Endothelial cell of umbilical vein (primary cell): ENCODE results near the gene RGS17. TPM values are rescaled to one million over a fixed set of nuclear protein-coding genes. Genes with fewer than 3 reads are reported as not detected.

ENCODE experiments used
- BruUV-seq: library from RNA; stranded (reverse); fragments of 400-500 nt; replicated peaks from 2 replicates; lab custom pipeline; 2021; lab: Mats Ljungman, UMichigan
- CTCF ChIA-PET: fragments of 300-600, 350-600 bp; sonication (Branson Sonifier 250); formaldehyde crosslinking; loops from one replicate; lab custom pipeline; 2021; ENCODE audit warnings: antibody characterized with exemption, inconsistent platforms; lab: Charles Lee
- POLR2A ChIA-PET: fragments of 300-600, 350-600 bp; sonication (Branson Sonifier 250); formaldehyde crosslinking; loops from one replicate; lab custom pipeline; 2021; ENCODE audit warnings: antibody characterized with exemption, inconsistent platforms; lab: Charles Lee
- DNase-seq: peaks from one replicate; pipeline ENCODE4 v3.0.0-alpha.2; 2011; ENCODE audit warnings: low read depth, low spot score
- FAIRE-seq: peaks from 2 replicates; lab custom pipeline; 2011; peaks lifted over from hg19 to GRCh38; lab: Jason Lieb, UNC
- H2AFZ ChIP-seq: 2 replicates; pipeline ENCODE4 v1.6.0; 2012; ENCODE audit warnings: low read depth, low read length, control low read depth, inconsistent platforms
- H3K27ac ChIP-seq: 2 replicates; pipeline ENCODE4 v1.5.1; 2011; ENCODE audit warnings: low read depth, mild to moderate bottlenecking, control low read depth, low read length, moderate library complexity; ENCODE audit not compliant: insufficient read depth
- H3K27me3 ChIP-seq, 2 experiments: 2 replicates each; pipeline versions ENCODE4 v1.6.0 to v1.6.1; 2011; ENCODE audit warnings: low read length in 2 of 2, mixed read lengths in 1 of 2; ENCODE audit not compliant: control insufficient read depth in 2 of 2, insufficient read depth in 2 of 2
- H3K36me3 ChIP-seq, 2 experiments: 2 replicates in 1 of 2; 3 replicates in 1 of 2; pipeline ENCODE4 v1.5.1; 2011; ENCODE audit warnings: low read length in 2 of 2, mild to moderate bottlenecking in 1 of 2, moderate library complexity in 1 of 2; ENCODE audit not compliant: control insufficient read depth in 2 of 2, insufficient read depth in 2 of 2; ENCODE audit errors: extremely low read depth in 1 of 2
- H3K4me1 ChIP-seq: 3 replicates; pipeline ENCODE4 v1.5.1; 2011; ENCODE audit warnings: mild to moderate bottlenecking, low read length; ENCODE audit not compliant: control insufficient read depth, insufficient read depth; ENCODE audit errors: extremely low read depth
- H3K4me2 ChIP-seq: 2 replicates; pipeline ENCODE4 v1.6.1; 2011; ENCODE audit warnings: low read length, control low read depth, mixed read lengths; ENCODE audit not compliant: insufficient read depth
- H3K4me3 ChIP-seq, 3 experiments: fragments of 200-600 bp in 1 of 3; sonication (generic), shearing (Covaris generic) in 1 of 3; replicated peaks in 1 of 3; 2 replicates each; pipeline ENCODE4 v1.5.1; 2011 to 2016; ENCODE audit warnings: control low read depth in 3 of 3, low read length in 3 of 3, mild to moderate bottlenecking in 2 of 3, inconsistent platforms in 1 of 3, low read depth in 1 of 3, moderate library complexity in 1 of 3; ENCODE audit not compliant: insufficient read depth in 1 of 3
- H3K79me2 ChIP-seq: 2 replicates; pipeline ENCODE4 v1.6.0; 2012; ENCODE audit warnings: low read length, inconsistent platforms; ENCODE audit not compliant: control insufficient read depth, insufficient read depth
- H3K9ac ChIP-seq: replicated peaks from 2 replicates; pipeline ENCODE3; 2011; ENCODE audit warnings: low read length, control low read depth; ENCODE audit not compliant: insufficient read depth; ENCODE audit errors: extremely low read depth
- H3K9me1 ChIP-seq: replicated peaks from 3 replicates; pipeline ENCODE4 v1.6.0; 2011; ENCODE audit warnings: mild to moderate bottlenecking, low read length; ENCODE audit not compliant: control insufficient read depth, insufficient read depth; ENCODE audit errors: extremely low read depth
- H3K9me3 ChIP-seq: replicated peaks from 2 replicates; pipeline ENCODE4 v1.5.1; 2012; ENCODE audit warnings: low read length, inconsistent platforms; ENCODE audit not compliant: control insufficient read depth, insufficient read depth
- H4K20me1 ChIP-seq: replicated peaks from 2 replicates; pipeline ENCODE3; 2011; ENCODE audit warnings: mild to moderate bottlenecking, low read length; ENCODE audit not compliant: control insufficient read depth, insufficient read depth; ENCODE audit errors: extremely low read depth
- EZH2 ChIP-seq: IDR thresholded peaks from 2 replicates; pipeline ENCODE4 v1.6.1; 2012; ENCODE audit warnings: borderline replicate concordance, low read depth, mild to moderate bottlenecking, moderate library complexity, low read length, inconsistent platforms; ENCODE audit not compliant: severe bottlenecking
- FOS ChIP-seq: IDR thresholded peaks from 2 replicates; pipeline ENCODE4 v1.6.1; 2011; ENCODE audit warnings: mild to moderate bottlenecking, low read length, moderate library complexity, borderline replicate concordance; ENCODE audit not compliant: insufficient read depth
- GATA2 ChIP-seq: IDR thresholded peaks from 2 replicates; pipeline ENCODE4 v1.7.0; 2011; ENCODE audit warnings: low read depth, mild to moderate bottlenecking, moderate library complexity, mixed read lengths, low read length; ENCODE audit not compliant: insufficient read length, insufficient read depth
- JUN ChIP-seq: IDR thresholded peaks from 2 replicates; pipeline ENCODE4 v1.6.1; 2011; ENCODE audit warnings: borderline replicate concordance, low read depth; ENCODE audit not compliant: insufficient read length, insufficient read depth
- MAX ChIP-seq: IDR thresholded peaks from 2 replicates; pipeline ENCODE4 v1.6.1; 2011; ENCODE audit not compliant: insufficient read depth, insufficient read length
- MYC ChIP-seq: IDR thresholded peaks from one replicate; pipeline ENCODE4 v1.6.1; 2011; ENCODE audit warnings: mild to moderate bottlenecking, low read depth, low read length
- POLR2A ChIP-seq: IDR thresholded peaks from 2 replicates; pipeline ENCODE4 v1.6.1; 2012; ENCODE audit warnings: low read depth, mild to moderate bottlenecking, control low read depth, low read length
- POLR2AphosphoS5 ChIP-seq: IDR thresholded peaks from 2 replicates; pipeline ENCODE4 v1.6.1; 2012; ENCODE audit warnings: low read depth, mild to moderate bottlenecking, control low read depth, low read length, moderate library complexity; ENCODE audit not compliant: insufficient read depth
- dilution Hi-C: fragments of 300-500 bp; cut with MboI; formaldehyde crosslinking; loops from one replicate; pipeline ENCODE4 v1.15.0; 2019; ENCODE audit warnings: low sequenced_read_pairs; ENCODE audit not compliant: extremely low pct_ligation_motif_present
- intact Hi-C: fragments of 100-400 bp; cut with micrococcal nuclease; formaldehyde crosslinking; loops from one replicate; pipeline ENCODE4 v1.10.0; 2022
- polyA plus RNA-seq, 4 experiments: library from polyadenylated mRNA; depleted of rRNA in 3 of 4; stranded (reverse) in 3 of 4; unstranded in 1 of 4; fragments of >200 nt; gene quantifications; 2 replicates each; pipeline versions ENCODE4 v1.2.1 to v1.2.3, GENCODE V29; 2011 to 2012; ENCODE audit warnings: missing spikeins in 1 of 4
- total RNA-seq: library from RNA; stranded (reverse); gene quantifications from 2 replicates; pipeline ENCODE4 v1.2.3, GENCODE V29; 2021
- TF ChIP-seq, protein P1 (sequence below), 2 donors: IDR thresholded peaks; 1 replicate in 1 of 2; 2 replicates in 1 of 2; pipeline ENCODE4 v1.5.1; 2011; ENCODE audit warnings: low read length in 2 of 2, mild to moderate bottlenecking in 2 of 2, moderate library complexity in 2 of 2, control low read depth in 1 of 2, inconsistent platforms in 1 of 2, low read depth in 1 of 2; ENCODE audit not compliant: insufficient read depth in 1 of 2; ENCODE audit errors: extremely low read depth in 1 of 2

RGS17 gene
- total and polyA plus RNA-seq, 2 donors (not counting 3 experiments of a cell fraction or from before 2014, with no cell fraction given), result 0.40 to 1.1 TPM

DNA sequence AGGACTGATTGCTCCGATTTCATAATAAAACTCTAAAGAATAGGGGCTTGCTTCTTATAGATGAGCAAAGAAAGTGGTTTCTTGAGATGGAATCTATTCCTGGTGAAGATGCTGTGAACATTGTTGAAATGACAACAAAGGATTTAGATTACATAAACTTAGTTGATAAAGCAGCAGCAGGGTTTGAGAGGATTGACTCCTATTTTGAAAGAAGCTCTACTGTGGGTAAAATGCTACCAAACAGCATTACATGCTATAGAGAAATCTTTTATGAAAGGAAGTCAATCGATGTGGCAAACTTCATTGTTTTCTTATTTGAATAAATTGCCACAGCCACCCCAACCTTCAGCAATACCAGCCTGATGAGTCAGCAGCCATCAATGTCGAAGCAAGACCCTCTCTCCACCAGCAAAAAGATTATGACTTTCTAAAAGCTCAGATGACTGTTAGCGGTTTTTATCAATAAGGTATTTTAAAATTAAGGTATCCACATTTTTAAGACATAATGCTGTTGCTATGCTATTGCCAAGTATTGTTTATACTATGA lies 115.9 kb downstream of the RGS17 start:
- Histone ChIP-seq H4K20me1 (no peaks in the 10 kb centered on the region), H3K9ac (no peak overlapping the region), H2AFZ (no peak overlapping the region), H3K27me3 (no peaks in the 10 kb centered on the region), H3K36me3 (no peaks in the 10 kb centered on the region), H3K4me1 (no peaks in the 10 kb centered on the region), H3K9me3 (no peaks in the 10 kb centered on the region), H3K4me3 (no peak overlapping the region), H3K79me2 (no peaks in the 10 kb centered on the region), H3K27ac (no peak overlapping the region), H3K4me2 (no peak overlapping the region), H3K9me1 (no peaks in the 10 kb centered on the region)
- dilution Hi-C loops, result no loop called here
- TF ChIP-seq MAX (no peak), FOS (no peak), POLR2AphosphoS5 (no peak), GATA2 (no peak), POLR2A (no peak), MYC (no peak), EZH2 (no peak), JUN (no peak)
- TF ChIP-seq, protein P1, sequence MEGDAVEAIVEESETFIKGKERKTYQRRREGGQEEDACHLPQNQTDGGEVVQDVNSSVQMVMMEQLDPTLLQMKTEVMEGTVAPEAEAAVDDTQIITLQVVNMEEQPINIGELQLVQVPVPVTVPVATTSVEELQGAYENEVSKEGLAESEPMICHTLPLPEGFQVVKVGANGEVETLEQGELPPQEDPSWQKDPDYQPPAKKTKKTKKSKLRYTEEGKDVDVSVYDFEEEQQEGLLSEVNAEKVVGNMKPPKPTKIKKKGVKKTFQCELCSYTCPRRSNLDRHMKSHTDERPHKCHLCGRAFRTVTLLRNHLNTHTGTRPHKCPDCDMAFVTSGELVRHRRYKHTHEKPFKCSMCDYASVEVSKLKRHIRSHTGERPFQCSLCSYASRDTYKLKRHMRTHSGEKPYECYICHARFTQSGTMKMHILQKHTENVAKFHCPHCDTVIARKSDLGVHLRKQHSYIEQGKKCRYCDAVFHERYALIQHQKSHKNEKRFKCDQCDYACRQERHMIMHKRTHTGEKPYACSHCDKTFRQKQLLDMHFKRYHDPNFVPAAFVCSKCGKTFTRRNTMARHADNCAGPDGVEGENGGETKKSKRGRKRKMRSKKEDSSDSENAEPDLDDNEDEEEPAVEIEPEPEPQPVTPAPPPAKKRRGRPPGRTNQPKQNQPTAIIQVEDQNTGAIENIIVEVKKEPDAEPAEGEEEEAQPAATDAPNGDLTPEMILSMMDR (IDR thresholded peaks at IDR 0.05; ENCODE audit: extremely low read depth in 1 of 2, insufficient read depth in 1 of 2, low read depth in 1 of 2, low read length in 2 of 2), result no peak
- intact Hi-C loops, result no loop called here
- ChIA-PET POLR2A (interaction anchor here (0.7 kb wide), 1 partner anchor 315 kb away, joined by 4 read pairs; no protein-coding TSS in a partner anchor), CTCF (no interaction called here)
- BruUV-seq, result no TSS peak
- DNase-seq, result peak; percentile 17
- FAIRE-seq, result no peak
